CD4-positive, alpha-beta memory T cell (primary cell): ENCODE measurements around the gene SLC22A5. TPM values are rescaled to one million over a fixed set of nuclear protein-coding genes. Genes with fewer than 3 reads are reported as not detected.

Experiments used
- CTCF ChIA-PET: fragments of 350-600 bp; sonication (Branson Sonifier 250); formaldehyde crosslinking; loops from one replicate; lab custom pipeline; 2021; ENCODE audit warnings: inconsistent platforms; ENCODE audit not compliant: partially characterized antibody; lab: Charles Lee
- POLR2A ChIA-PET: fragments of 350-600 bp; sonication (Branson Sonifier 250); formaldehyde crosslinking; loops from one replicate; lab custom pipeline; 2021; ENCODE audit not compliant: partially characterized antibody; lab: Charles Lee
- DNase-seq, 5 donors: peaks; one replicate each; pipeline versions ENCODE4 v3.0.0 to v3.0.0-alpha.2; 2020 to 2022; ENCODE audit warnings: mixed read lengths in 1 of 5
- H3K27ac ChIP-seq: one replicate; pipeline ENCODE4 v1.7.0; 2013; ENCODE audit warnings: low read depth, low read length
- H3K27me3 ChIP-seq: 2 replicates; pipeline ENCODE4 v1.7.0; 2013; ENCODE audit warnings: mild to moderate bottlenecking, low read length, moderate library complexity; ENCODE audit not compliant: insufficient read depth
- H3K36me3 ChIP-seq: 2 replicates; pipeline ENCODE4 v1.7.0; 2013; ENCODE audit warnings: mild to moderate bottlenecking, low read length, moderate library complexity; ENCODE audit not compliant: insufficient read depth
- H3K4me1 ChIP-seq: 2 replicates; pipeline ENCODE4 v1.7.0; 2013; ENCODE audit warnings: mild to moderate bottlenecking, low read length, moderate library complexity; ENCODE audit not compliant: insufficient read depth
- H3K4me3 ChIP-seq, 2 donors: one replicate each; pipeline ENCODE4 v1.7.0; 2013; ENCODE audit warnings: low read length in 2 of 2, mild to moderate bottlenecking in 1 of 2
- H3K9me3 ChIP-seq, 2 donors: one replicate each; pipeline ENCODE4 v1.7.0; 2013; ENCODE audit warnings: low read length in 2 of 2, control low read depth in 1 of 2; ENCODE audit not compliant: control insufficient read depth in 1 of 2
- H3K27ac Mint-ChIP-seq, 7 donors: one replicate each; pipeline ENCODE4 v1.8.0; 2020 to 2021; ENCODE audit warnings: mixed read lengths in 7 of 7, mild to moderate bottlenecking in 6 of 7, inconsistent platforms in 3 of 7, moderate library complexity in 3 of 7
- H3K27me3 Mint-ChIP-seq, 2 donors: one replicate each; pipeline ENCODE4 v1.8.0; 2020 to 2021; ENCODE audit warnings: mixed read lengths in 2 of 2
- H3K36me3 Mint-ChIP-seq, 2 donors: one replicate each; pipeline ENCODE4 v1.8.0; 2020 to 2021; ENCODE audit warnings: mixed read lengths in 2 of 2, inconsistent platforms in 1 of 2, mild to moderate bottlenecking in 1 of 2
- H3K4me1 Mint-ChIP-seq, 4 donors: one replicate each; pipeline ENCODE4 v1.8.0; 2020 to 2021; ENCODE audit warnings: mixed read lengths in 4 of 4, mild to moderate bottlenecking in 1 of 4
- H3K4me3 Mint-ChIP-seq, 8 donors: one replicate each; pipeline ENCODE4 v1.8.0; 2020 to 2021; ENCODE audit warnings: mixed read lengths in 8 of 8, mild to moderate bottlenecking in 7 of 8, moderate library complexity in 6 of 8, inconsistent platforms in 3 of 8
- H3K9me3 Mint-ChIP-seq, 8 donors: one replicate each; pipeline ENCODE4 v1.8.0; 2020 to 2021; ENCODE audit warnings: mixed read lengths in 8 of 8, mild to moderate bottlenecking in 5 of 8, inconsistent platforms in 3 of 8, moderate library complexity in 1 of 8
- intact Hi-C: fragments of 100-400 bp; cut with micrococcal nuclease; formaldehyde crosslinking; loops from one replicate; pipeline ENCODE4 v1.15.1; 2023
- polyA plus RNA-seq, 2 donors: library from polyadenylated mRNA; unstranded; fragments of 300-500 nt; fragmentation: Illumina TruSeq; gene quantifications; one replicate each; pipeline ENCODE4 v1.2.3, GENCODE V29; 2021
- total RNA-seq, 2 experiments: library from RNA; stranded (reverse); gene quantifications; one replicate each; pipeline ENCODE4 v1.2.3, GENCODE V29; 2021

SLC22A5 gene
- total and polyA plus RNA-seq, 4 experiments from 2014 or later, result 1.9 to 10.0 (median 5.9) TPM

DNA sequence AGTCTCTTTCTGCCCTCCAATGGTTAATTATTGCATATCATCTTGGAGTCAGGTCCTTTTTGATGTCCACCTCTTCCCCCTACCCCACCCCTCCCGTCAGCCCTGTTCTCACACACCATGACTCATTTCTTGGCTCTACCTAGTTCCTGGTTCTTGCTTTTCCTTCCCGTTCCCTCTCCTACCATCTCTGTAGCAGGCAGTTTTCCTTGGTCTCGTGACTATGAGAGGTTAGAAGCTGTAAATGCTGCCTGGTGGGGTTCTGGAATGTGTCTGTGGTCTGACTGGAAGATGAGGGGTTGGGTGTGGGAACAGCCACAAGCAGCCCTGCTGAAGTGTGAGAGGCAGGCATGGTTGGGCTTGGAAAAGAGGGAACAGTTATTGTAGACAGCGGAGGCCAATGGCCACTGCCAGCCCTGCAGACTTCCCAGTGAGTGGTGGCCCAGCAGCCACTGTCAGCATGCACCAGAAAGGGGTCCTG, 18.2 kb downstream of the SLC22A5 start:
- ChIA-PET CTCF (interaction anchor here (1.1 to 16.9 kb wide), 10 partner anchors 9 to 432 kb away, joined by 3 to 543 read pairs (median 16); partner anchors contain the start of gene IRF1), POLR2A (interaction anchor here (1.1 to 8.6 kb wide), 8 partner anchors 8 to 111 kb away, joined by 3 to 151 read pairs (median 9); partner anchors contain the start of gene IRF1)
- Histone ChIP-seq H3K4me1 (peaks cover 24% of the 10 kb centered on the region), H3K27ac (no peak overlapping the region), H3K4me3 (no peak overlapping the region), H3K27me3 (no peaks in the 10 kb centered on the region), H3K9me3 (no peaks in the 10 kb centered on the region), H3K36me3 (no peaks in the 10 kb centered on the region)
- peak overlapping the region in 3 of 7 donors; percentile 22 to 56 (median 43) for H3K27ac Mint-ChIP-seq
- peaks cover 22 to 62% (median 40%) of the 10 kb centered on the region in 4 donors for H3K4me1 Mint-ChIP-seq
- no peak for DNase-seq
- H3K27me3 Mint-ChIP-seq, result no peaks in the 10 kb centered on the region
- H3K9me3 Mint-ChIP-seq, result no peaks in the 10 kb centered on the region
- H3K36me3 Mint-ChIP-seq, result peaks cover 0 to 1% of the 10 kb centered on the region in 2 donors
- H3K4me3 Mint-ChIP-seq, result no peak overlapping the region
- intact Hi-C loops, result loop anchor here (2.0 to 10.0 kb wide), 3 partner anchors 31 to 323 kb away; partner anchors contain the start of gene IL3

DNA sequence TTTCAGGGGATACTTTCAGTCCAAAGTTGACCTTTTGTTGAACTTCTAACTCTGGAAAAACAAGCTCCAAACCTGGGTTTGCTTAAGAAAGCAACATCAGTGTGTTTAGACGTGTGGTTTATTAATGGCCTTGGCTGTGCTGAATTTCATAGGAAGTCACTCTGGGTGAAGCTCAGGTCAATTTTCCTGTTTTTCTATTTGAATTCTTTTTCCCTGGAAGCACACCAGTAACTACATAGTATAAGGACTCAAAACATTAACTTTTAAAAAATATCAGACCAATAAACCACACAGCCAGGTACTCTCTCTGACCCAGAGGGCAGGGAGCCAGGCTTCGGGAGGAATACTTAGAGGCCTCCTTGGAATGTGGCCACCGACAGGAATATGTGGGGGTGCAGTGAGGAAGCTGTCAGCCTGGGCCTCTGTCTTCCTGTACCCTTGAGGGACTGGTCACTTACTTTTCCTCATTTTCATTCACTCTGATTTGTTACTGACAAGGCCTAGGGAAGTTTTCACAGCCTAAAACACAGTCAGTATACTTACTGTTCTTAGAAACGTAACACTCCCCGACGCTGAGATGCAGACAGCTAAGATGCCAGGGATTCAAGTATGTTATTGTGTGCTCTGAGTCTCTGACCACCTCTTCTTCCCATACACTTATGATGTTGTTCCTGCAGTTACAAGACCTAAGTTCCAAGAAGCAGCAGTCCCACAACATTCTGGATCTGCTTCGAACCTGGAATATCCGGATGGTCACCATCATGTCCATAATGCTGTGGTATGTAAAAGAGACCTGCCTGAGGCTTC, 18.9 kb downstream of the SLC22A5 start:
- POLR2A ChIA-PET, result interaction anchor here (3.7 to 8.6 kb wide), 3 partner anchors 23 to 110 kb away, joined by 24 to 151 read pairs (median 48); partner anchors contain the start of gene IRF1
- Mint-ChIP-seq H3K4me3 (no peak overlapping the region), H3K36me3 (peaks cover 0 to 7% of the 10 kb centered on the region in 2 donors)

DNA sequence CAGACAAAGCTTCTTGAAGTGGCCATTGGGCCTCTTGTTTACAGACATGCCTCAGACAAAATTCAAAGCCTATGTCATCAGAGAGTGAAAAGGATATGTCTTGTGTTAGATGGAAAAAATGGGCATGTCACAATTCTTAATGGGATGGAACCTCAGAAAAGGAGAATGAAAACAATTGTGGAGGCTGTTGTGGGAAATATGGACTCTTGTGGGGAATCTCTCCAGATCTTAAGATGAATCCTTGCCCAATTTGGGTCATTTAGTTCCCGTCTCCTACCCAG, 19.5 kb downstream of the SLC22A5 start:
- Histone ChIP-seq H3K4me1 (peaks cover 37% of the 10 kb centered on the region), H3K27ac (no peak overlapping the region), H3K9me3 (no peaks in the 10 kb centered on the region), H3K36me3 (no peaks in the 10 kb centered on the region), H3K4me3 (no peak overlapping the region), H3K27me3 (no peaks in the 10 kb centered on the region)
- intact Hi-C loops, result loop anchor here (5.0 to 10.0 kb wide), 2 partner anchors 117 to 324 kb away; partner anchors contain the start of gene IL3
- ChIA-PET POLR2A (interaction anchor here (3.7 to 8.6 kb wide), 3 partner anchors 22 to 109 kb away, joined by 24 to 151 read pairs (median 48); partner anchors contain the start of gene IRF1), CTCF (interaction anchor here (1.8 to 16.9 kb wide), 4 partner anchors 20 to 112 kb away, joined by 4 to 543 read pairs (median 43); no protein-coding TSS in a partner anchor)
- no peaks in the 10 kb centered on the region for H3K9me3 Mint-ChIP-seq
- H3K4me3 Mint-ChIP-seq, result no peak overlapping the region
- peak overlapping the region in 5 of 7 donors; percentile 44 to 86 (median 52) for H3K27ac Mint-ChIP-seq
- no peak for DNase-seq
- no peaks in the 10 kb centered on the region for H3K27me3 Mint-ChIP-seq
- H3K4me1 Mint-ChIP-seq, result peaks cover 29 to 73% (median 50%) of the 10 kb centered on the region in 4 donors
- peaks cover 0 to 7% of the 10 kb centered on the region in 2 donors for H3K36me3 Mint-ChIP-seq

More for the DNA sequence above, 18.9 kb downstream of the SLC22A5 start:
- Mint-ChIP-seq H3K27me3 (no peaks in the 10 kb centered on the region), H3K4me1 (peaks cover 25 to 70% (median 47%) of the 10 kb centered on the region in 4 donors), H3K27ac (peak overlapping the region in 4 of 7 donors; percentile 42 to 83 (median 48)), H3K9me3 (no peaks in the 10 kb centered on the region)
- CTCF ChIA-PET, result interaction anchor here (1.1 to 16.9 kb wide), 8 partner anchors 20 to 432 kb away, joined by 3 to 543 read pairs (median 14); partner anchors contain the start of gene IRF1
- Histone ChIP-seq H3K27me3 (no peaks in the 10 kb centered on the region), H3K36me3 (no peaks in the 10 kb centered on the region), H3K4me3 (no peak overlapping the region), H3K27ac (no peak overlapping the region), H3K4me1 (peaks cover 31% of the 10 kb centered on the region), H3K9me3 (no peaks in the 10 kb centered on the region)
- intact Hi-C loops, result loop anchor here (5.0 to 10.0 kb wide), 2 partner anchors 116 to 324 kb away; partner anchors contain the start of gene IL3
- DNase-seq, result no peak

DNA sequence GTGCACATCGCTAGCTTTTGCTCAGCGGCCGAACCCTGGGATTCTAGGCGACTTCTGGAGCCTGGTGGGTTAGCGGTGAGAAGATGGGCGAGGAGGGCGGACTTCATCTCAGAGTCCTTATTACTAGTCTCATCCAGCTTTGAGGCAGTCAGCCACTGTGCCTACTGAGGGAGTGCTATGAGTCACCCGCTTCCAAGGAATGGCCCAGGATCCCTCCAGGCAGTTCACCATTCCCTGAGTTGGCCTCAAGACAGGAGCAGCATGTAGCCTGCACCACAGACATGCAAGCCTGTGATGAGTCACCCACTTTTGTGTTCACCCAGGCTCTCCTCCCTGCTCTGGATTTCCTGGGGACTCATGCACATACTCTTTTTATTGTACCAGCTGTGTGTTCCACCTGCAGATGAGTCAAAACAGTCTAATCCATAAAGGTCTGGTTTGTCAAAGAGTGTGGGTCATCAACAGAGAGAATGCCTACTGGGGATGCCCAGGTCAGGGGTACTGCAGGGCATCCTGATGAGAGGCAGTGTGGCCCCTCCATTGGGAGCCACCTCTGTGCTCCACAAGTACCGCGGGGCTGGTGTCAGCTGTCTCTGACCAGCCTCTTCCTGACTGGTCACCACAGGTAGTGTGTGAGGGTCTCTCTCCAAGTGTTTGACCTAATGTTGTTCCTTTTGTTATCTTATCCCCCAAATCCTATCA, 20.2 kb downstream of the SLC22A5 start:
- H3K27ac ChIP-seq, result no peak overlapping the region
- no peak overlapping the region for H3K4me3 ChIP-seq
- Mint-ChIP-seq H3K27me3 (no peaks in the 10 kb centered on the region), H3K9me3 (no peaks in the 10 kb centered on the region), H3K27ac (peak overlapping the region in 6 of 7 donors; percentile 43 to 83 (median 52)), H3K4me1 (peaks cover 33 to 79% (median 55%) of the 10 kb centered on the region in 4 donors), H3K4me3 (no peak overlapping the region), H3K36me3 (peaks cover 0 to 13% of the 10 kb centered on the region in 2 donors)
- ChIA-PET POLR2A (interaction anchor here (0.6 to 8.6 kb wide), 7 partner anchors 15 to 681 kb away, joined by 3 to 151 read pairs (median 4); partner anchors contain the start of gene IRF1), CTCF (interaction anchor here (0.6 to 16.9 kb wide), 6 partner anchors 35 to 111 kb away, joined by 3 to 543 read pairs (median 4); partner anchors contain the start of gene IRF1)
- H3K9me3 ChIP-seq, result no peaks in the 10 kb centered on the region
- H3K27me3 ChIP-seq, result no peaks in the 10 kb centered on the region
- H3K4me1 ChIP-seq, result peaks cover 44% of the 10 kb centered on the region
- no peak for DNase-seq
- H3K36me3 ChIP-seq, result no peaks in the 10 kb centered on the region
- intact Hi-C loops, result loop anchor here (5.0 to 10.0 kb wide), 2 partner anchors 117 to 325 kb away; partner anchors contain the start of gene IL3

DNA sequence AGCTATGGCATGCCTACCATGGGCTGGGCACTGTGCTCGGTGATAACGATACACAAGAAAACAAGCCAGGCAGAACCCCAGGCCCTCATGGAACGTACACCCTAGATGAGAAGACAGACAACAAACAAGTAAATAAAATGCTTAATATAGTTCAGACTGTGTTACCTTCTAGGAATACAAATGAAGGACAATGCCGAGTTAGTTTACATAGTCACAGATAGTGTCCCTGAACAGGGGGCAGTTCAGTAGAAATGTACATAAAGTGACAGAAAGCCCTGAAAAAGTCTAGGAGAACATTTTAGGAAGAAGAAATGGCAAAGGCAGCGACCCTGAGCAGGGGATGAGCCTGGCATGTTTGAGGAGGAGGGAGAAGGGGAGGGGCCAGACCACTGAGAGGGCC, 21.7 kb downstream of the SLC22A5 start:
- Histone ChIP-seq H3K36me3 (no peaks in the 10 kb centered on the region), H3K4me3 (no peak overlapping the region), H3K27ac (no peak overlapping the region), H3K4me1 (peaks cover 46% of the 10 kb centered on the region), H3K27me3 (no peaks in the 10 kb centered on the region), H3K9me3 (no peaks in the 10 kb centered on the region)
- peaks cover 38 to 80% (median 58%) of the 10 kb centered on the region in 4 donors for H3K4me1 Mint-ChIP-seq
- no peak overlapping the region for H3K4me3 Mint-ChIP-seq
- H3K27ac Mint-ChIP-seq, result peak overlapping the region in 5 of 7 donors; percentile 29 to 64 (median 60)
- H3K36me3 Mint-ChIP-seq, result peaks cover 7 to 23% of the 10 kb centered on the region in 2 donors
- no peaks in the 10 kb centered on the region for H3K9me3 Mint-ChIP-seq
- DNase-seq, result no peak
- H3K27me3 Mint-ChIP-seq, result no peaks in the 10 kb centered on the region
- CTCF ChIA-PET, result interaction anchor here (1.2 to 16.9 kb wide), 3 partner anchors 29 to 109 kb away, joined by 4 to 543 read pairs (median 5); partner anchors contain the start of gene IRF1
- POLR2A ChIA-PET, result interaction anchor here (1.2 to 8.6 kb wide), 5 partner anchors 18 to 107 kb away, joined by 3 to 151 read pairs (median 8); partner anchors contain the start of gene IRF1
- intact Hi-C loops, result no loop called here

DNA sequence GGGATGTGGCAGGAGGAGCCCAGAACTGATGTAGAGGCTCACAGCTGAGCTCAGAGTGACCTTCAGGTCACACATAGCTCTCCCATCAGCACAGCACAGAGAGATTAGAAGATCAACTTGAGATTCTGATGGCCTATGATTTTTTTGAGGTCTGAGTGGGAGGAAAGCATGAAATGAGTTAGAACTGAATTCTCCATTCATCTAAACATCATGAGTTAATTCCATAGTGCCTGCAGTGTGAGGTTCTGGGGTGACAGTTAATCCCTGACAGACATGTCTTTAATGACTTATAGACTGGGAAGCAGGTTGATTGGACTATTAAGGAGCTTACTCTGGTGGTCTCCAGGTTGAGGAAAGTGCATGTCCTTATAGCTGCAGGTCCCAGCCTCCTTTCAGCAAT, 22.4 kb downstream of the SLC22A5 start:
- H3K27me3 ChIP-seq, result no peaks in the 10 kb centered on the region
- intact Hi-C loops, result no loop called here
- Mint-ChIP-seq H3K27ac (peak overlapping the region in 6 of 7 donors; percentile 7 to 88 (median 64)), H3K4me3 (no peak overlapping the region), H3K4me1 (peaks cover 41 to 80% (median 58%) of the 10 kb centered on the region in 4 donors), H3K36me3 (peaks cover 7 to 28% of the 10 kb centered on the region in 2 donors), H3K9me3 (no peaks in the 10 kb centered on the region), H3K27me3 (no peaks in the 10 kb centered on the region)
- POLR2A ChIA-PET, result interaction anchor here (0.8 to 8.6 kb wide), 6 partner anchors 18 to 107 kb away, joined by 3 to 151 read pairs (median 4); no protein-coding TSS in a partner anchor
- CTCF ChIA-PET, result interaction anchor here (1.0 to 16.9 kb wide), 4 partner anchors 19 to 135 kb away, joined by 4 to 543 read pairs (median 4); no protein-coding TSS in a partner anchor
- no peak overlapping the region for H3K27ac ChIP-seq
- H3K4me1 ChIP-seq, result peaks cover 46% of the 10 kb centered on the region
- no peak overlapping the region for H3K4me3 ChIP-seq
- no peaks in the 10 kb centered on the region for H3K36me3 ChIP-seq
- DNase-seq, result no peak
- no peaks in the 10 kb centered on the region for H3K9me3 ChIP-seq
